NCI-H1436 treated with DMSO at 0.1 percent for 48 hours (cell line): ENCODE measurements around the gene MAP3K19.
"Not testable (repeated sequence)": the region's sequence is repeated elsewhere in the genome, so short reads cannot be mapped to it uniquely, and the experiment has no call there.

Experiments
- DNase-seq: peaks from one replicate; lab custom pipeline; 2025; lab: John Stamatoyannopoulos, UW

The MAP3K19 gene, protein sequence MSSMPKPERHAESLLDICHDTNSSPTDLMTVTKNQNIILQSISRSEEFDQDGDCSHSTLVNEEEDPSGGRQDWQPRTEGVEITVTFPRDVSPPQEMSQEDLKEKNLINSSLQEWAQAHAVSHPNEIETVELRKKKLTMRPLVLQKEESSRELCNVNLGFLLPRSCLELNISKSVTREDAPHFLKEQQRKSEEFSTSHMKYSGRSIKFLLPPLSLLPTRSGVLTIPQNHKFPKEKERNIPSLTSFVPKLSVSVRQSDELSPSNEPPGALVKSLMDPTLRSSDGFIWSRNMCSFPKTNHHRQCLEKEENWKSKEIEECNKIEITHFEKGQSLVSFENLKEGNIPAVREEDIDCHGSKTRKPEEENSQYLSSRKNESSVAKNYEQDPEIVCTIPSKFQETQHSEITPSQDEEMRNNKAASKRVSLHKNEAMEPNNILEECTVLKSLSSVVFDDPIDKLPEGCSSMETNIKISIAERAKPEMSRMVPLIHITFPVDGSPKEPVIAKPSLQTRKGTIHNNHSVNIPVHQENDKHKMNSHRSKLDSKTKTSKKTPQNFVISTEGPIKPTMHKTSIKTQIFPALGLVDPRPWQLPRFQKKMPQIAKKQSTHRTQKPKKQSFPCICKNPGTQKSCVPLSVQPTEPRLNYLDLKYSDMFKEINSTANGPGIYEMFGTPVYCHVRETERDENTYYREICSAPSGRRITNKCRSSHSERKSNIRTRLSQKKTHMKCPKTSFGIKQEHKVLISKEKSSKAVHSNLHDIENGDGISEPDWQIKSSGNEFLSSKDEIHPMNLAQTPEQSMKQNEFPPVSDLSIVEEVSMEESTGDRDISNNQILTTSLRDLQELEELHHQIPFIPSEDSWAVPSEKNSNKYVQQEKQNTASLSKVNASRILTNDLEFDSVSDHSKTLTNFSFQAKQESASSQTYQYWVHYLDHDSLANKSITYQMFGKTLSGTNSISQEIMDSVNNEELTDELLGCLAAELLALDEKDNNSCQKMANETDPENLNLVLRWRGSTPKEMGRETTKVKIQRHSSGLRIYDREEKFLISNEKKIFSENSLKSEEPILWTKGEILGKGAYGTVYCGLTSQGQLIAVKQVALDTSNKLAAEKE (N-terminal part only)

DNA sequence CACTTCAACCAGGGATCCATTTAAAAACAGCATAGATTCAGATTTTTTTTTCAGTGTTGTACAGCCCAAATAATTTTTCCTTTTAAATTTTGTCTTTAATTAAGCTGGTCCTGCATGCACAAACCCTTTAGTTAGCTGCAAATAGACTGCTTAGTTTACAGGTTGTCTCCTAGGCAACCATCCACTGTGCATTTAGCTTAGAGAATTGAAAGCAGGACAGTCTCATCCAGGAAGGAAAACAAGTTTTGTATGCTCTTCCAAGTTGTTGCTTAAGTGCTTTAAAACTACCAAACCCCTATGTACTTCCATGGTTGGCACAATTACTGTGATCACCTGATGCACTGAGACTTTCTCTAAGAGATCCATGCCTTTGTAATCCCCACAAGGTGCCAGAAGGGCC lies at the start of gene MAP3K19:
Gene MAP3K19, minus strand, starts transcription at position 148 of the 400 bp plus-strand sequence. CDS start 22,800 bp downstream, outside the sequence.
- DNase-seq: no peak

DNA sequence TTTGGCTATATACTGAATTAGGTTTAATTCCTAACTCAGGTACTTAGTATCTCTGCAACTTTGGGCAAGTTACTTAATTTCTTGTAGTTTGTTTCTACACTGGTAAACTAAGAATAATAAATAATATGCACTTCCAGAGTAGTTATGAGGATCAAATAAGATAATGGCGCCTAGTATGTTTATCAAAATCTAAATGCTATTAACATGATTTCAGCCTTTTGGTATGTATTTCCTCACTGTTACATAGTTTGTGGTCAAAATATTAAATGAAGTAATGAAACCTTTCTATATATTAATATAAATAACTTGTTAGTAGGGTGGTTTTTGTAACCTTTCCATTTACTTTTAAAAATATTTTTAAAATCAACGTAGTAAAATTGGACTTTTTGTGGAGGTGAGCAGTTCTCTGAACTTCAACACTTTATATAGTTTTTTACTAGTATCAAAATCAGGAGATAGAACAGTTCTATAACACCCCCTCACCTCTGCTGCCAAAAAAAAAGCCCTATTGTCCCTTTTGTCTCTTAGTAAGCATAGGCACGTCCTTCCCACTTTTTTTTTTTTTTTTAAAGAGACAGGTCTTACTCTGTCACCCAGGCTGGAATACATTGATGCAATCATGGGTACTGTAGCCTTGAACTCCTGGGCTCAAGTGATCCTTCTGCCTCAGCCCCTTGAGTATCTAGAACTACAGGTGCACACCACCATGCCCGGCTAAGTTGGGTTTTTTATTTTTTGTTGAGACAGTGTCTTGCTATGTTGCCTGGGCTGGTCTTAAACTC lies 49.6 kb upstream of the MAP3K19 start:
- no peak for DNase-seq

DNA sequence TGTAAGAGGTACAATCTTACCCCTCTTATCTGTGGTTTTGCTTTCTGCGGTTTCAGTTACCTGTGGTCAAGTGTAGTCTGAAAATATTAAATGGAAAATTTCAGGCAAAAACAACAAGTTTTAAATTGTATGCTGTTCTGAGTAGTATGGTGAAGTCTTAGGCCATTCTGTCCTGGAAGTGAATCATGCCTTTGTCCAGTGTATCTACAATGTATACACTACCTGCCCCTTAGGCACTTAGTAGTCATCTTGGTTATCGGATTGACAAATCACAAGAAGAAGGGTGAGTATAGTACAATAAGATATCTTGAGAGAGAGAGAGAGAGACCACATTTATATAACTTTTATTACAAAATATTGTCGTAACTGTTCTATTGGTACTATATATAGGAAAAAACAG lies 48.3 kb upstream of the MAP3K19 start:
- no peak for DNase-seq

DNA sequence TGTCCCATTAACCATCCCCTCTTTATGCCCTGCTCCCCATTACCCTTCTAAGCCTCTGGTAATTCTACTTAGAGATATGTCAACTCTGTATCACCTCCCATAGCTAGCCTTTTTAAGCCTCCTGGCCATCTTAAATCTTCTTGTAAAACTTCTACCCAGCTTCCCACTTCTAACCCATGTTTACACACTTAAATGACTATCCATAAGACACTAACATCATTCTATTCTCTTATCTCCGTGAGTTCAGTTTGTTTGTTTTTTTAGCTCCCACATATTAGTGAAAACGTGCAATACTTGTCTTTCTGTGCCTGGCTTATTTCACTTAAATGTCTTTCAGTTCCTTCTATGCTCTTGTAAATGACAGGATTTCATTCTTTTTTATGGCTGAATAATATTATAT lies 47.3 kb upstream of the MAP3K19 start:
- no peak for DNase-seq

DNA sequence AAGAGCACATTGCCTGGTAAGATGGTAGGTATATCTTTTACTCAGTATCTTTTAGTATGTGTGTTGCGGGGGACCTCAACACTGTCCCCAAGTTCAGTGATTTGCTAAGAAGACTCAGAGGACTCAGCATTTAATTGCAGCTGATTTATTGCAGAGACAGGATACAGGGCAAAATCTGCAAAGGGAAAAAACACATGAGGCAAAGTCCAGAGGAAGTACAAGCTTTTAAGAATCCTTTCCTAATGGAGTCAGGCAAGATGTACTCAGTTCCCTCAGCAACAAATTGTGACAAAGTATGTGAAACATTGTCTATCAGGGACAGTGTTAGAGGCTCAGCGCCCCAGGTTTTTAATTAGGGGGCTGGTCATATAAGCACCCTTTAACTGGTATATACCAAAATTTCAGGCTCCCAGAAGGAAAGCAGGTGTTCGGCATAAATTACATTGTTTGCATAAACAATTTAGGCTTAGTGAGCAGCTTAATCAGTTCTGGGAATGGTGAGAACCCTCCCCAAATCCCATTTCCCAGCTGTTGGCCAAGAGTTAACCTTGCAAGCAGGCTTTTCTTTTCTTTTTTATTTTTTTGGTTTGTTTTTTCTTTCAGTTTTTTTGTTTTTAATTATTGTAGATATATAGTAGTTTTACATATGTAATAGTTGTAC lies 46.6 kb upstream of the MAP3K19 start:
- no peak for DNase-seq

DNA sequence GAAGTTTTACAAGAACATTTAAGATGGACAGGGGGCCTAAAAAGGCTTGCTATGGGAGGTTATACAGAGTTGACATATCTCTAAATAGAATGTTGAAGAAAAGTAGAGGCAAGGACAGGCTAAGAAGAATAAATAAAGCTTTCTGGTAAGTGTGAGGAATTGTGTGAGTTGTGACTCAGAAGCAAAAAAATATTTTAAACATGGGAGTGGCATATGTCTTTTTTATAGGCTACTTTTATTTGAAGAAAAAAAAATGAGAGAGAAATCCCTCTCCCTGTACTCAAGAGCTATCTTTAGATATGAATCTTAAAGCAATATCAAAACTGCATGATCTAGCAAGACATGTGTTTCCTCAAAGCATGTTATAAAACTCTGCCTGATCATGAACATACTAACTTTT lies 45.9 kb upstream of the MAP3K19 start:
- DNase-seq: no peak

DNA sequence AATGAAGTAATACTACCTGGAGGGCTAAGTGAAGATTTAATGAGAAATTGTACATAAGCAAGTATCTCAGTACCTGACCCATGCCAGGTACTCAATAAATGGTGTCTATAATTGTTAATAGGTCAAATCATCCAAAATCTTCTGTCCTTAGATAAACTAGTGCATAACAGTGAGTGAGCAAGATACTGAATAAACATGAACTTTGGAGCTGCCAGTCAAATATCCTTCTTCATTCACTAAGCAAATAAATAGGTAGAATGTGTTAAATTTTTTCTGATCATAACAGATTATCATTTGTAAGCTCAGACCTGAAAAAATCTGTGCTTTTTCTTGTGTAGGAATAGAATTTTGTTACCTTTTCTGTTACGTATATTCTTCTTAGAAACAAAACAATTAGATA lies 44.4 kb upstream of the MAP3K19 start:
- no peak for DNase-seq

DNA sequence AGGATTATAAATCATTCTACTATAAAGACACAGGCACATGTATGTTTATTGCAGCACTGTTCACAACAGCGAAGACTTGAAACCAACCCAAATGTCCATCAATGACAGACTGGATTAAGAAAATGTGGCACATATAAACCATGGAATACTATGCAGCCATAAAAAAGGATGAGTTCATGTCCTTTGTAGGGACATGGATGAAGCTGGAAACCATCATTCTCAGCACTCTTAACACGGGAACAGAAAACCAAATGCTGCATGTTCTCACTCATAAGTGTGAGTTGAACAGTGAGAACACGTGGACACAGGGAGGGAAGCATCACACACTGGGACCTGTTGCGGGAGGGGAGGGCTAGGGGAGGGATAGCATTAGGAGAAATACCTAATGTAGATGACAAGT lies 42.4 kb upstream of the MAP3K19 start:
- not testable (repeated sequence) for DNase-seq

DNA sequence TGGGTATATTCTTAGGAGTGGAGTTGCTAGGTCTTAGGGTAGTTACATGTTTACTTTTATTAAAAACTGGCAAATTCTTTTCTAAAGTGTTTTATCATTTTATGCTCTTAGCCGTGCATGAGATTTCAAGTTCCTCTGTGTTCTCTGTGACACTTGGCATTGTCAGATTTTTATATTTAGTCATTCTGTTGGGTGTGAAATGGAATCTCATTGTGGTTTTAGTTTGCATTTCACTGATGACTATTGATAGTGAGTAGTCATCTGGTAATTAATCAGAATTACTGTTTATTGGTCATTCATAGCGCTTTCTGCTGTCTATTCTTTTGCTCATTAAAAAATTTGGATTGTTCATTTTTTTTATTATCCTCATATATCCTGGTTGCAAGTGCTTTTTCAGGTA lies 39.0 kb upstream of the MAP3K19 start:
- no peak for DNase-seq

DNA sequence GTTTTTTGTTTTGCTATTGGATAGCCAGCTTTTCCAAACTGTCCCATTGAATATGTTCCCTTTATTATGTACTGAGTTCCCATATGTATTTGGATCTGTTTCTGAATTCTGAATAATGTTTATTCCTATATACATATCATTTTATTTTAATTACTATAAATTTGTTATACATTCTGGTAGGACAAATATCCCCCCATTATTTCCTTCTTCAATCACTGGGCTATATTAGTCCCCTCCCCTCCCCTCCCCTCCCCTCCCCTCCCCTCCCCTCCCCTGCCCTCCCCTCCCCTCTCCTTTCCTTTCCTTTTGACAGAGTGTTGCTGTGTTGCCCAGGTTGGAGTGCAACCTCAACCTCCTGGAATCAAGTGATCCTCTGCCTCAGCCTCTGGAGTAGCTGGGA lies 31.2 kb upstream of the MAP3K19 start:
- no peak for DNase-seq

DNA sequence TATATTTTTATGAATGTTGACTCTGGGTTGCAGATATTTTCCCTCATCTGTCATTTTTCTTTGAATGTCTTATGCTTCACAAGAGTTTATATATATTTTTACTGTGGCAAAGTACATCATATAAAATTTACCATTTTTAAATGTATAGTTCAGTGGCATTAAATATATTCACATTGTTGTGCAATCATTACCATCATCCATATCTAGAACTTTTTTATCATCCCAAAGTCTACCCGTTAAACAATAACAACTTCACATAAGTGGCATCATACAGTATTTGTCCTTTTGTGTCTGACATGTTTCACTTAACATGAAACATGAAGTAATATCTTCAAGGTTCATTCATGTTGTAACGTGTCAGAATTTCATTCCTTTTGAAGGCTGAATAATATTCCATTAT lies 29.3 kb upstream of the MAP3K19 start:
- DNase-seq: no peak

DNA sequence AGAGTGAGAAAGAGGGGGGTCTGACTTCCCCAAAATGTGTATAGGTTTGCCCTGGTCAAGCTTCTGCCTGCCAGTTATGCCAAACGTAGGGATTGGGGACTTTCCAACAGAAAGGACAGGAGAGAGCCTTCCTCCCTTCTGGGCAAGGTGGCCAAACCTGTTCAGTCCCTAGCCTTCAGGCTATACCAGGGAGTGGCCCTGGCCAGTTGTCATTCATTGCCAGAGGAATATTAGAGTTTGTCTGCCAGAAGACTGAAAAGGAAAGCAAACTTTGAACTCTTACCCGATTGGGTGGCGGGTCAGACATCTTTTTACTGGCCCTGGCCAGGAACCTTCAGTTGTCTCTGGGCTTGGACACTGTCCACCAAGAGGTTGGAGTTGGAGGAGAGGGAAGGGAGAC lies 27.0 kb upstream of the MAP3K19 start:
- DNase-seq: no peak

DNA sequence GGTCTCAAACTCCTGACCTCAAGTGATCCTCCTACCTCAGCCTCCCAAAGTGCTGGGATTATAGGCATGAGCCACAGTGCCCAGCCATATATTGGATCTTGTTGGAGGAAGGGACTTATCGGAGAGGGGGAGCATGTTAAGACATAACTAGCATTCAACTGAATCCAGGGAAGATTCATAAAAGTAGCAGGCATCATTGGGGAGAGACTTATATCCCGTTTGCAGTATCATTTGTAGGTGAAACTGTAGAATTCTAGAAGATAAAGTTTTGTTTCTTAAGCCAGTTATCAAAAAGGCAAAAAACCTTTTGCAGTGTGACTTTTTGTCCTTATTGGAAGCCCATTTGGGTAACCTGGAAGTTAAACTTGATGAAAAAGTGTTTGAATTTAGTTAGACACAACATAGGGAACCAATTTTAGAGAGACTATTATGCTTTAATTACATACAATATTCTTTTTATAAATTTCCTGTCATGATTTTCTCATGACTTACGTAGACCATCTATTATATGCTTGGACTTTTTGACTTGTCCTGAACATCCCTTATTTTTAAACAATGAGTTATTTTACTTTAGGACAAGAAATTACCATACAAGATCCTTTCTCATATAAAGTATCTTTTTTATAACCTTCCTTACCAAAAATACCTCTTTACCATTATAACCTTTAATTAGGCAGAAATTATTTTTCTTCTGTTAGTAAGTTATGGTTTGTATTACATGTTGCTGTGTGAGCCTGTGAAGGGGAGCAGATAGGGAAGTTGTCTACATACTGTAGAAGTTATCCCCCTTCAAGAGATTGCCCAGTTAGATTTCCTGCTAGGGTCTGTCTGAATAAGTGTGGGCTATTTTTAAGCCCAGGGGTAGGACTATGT lies 25.1 kb upstream of the MAP3K19 start:
- no peak for DNase-seq

DNA sequence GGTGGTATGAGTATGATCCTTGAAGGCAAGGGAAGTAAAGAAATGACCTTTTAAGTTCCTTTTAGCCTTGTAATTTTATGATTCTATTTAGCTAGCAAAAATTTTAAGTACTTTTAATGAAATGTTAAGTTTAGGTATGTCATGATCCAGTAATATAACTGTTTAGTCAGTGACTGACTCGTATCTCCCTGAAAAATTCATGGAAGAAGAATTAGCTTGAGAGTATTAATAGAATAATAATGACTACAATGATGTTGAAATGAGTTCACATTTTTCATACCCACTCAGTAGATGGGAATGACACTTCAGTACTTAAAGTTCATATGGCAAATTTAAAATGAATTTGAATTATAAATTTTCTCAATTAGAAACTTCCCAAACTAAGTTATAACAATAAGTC lies 19.5 kb upstream of the MAP3K19 start:
- DNase-seq: no peak

DNA sequence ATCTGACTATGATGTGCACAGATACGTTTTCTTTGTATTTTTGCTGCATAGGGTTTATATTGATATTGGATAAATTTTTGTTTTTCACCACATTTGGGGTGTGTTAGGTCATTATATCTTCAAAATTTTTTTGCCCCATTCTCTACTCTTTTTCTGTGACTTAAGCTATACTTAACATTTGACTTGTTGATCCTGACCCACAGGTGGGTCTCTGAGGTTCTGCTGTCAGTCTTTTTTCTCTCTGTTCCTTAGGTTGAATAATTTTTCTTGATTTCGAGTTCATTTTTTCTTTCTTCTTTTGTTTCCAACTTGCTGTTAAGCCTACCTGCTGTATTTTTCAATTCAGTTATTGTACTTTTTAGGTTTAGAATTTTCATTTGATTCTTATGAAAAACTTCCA lies 16.9 kb upstream of the MAP3K19 start:
- no peak for DNase-seq

DNA sequence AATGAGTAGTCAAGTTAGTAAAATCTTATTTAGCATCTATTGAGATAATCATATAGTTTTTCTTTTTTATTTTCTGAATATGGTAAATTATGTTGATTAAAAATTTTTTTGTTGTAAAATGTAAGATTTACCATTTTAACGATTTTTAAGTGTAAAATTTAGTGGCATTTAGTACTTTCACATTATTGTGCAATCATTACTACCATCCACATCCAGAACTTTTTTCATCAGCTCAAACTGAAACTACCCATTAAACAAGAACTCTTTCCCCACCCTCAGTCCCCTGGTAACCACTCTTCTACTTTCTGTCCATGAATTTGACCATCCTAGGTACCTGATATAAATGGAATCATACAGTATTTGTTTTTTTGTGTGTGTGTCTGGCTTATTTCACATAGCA lies 16.0 kb upstream of the MAP3K19 start:
- no peak for DNase-seq

DNA sequence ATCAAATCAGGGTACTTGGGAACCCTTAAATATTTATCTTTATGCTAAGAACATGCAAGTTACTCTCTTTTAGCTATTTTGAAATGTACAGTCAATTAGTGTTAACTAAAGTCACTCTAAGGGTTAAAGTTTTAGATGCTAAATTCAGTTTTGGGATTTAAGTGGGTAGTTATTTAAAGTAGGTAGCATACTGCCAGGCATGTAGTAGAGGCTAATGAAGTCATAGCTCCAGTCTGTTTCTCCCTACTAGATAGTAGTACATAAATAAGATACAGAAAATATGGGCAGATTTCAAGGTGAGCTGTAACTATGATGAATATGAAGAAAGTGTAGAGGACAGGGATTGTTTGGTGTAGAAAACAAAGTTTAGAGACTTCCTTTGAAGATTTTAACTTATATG lies 12.3 kb upstream of the MAP3K19 start:
- DNase-seq: no peak

DNA sequence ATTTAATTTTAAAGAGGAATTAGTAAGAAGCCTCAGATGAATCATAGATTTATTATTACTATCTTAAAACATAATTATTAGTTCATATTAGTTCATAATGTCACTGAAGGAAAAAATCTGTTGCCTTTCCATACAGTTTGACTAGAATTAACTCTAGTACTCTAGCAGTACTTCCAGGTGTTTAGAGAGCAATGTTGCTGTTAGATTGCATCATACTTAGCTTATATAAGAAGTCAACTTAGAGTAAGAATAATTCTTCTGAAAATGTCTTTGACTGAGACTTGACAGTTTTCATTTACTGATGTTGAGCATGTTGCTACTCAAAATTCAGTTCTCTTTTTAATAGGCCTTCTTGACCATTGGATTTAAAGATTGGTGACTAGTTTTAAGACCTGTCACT lies 9.5 kb upstream of the MAP3K19 start:
- DNase-seq: no peak

DNA sequence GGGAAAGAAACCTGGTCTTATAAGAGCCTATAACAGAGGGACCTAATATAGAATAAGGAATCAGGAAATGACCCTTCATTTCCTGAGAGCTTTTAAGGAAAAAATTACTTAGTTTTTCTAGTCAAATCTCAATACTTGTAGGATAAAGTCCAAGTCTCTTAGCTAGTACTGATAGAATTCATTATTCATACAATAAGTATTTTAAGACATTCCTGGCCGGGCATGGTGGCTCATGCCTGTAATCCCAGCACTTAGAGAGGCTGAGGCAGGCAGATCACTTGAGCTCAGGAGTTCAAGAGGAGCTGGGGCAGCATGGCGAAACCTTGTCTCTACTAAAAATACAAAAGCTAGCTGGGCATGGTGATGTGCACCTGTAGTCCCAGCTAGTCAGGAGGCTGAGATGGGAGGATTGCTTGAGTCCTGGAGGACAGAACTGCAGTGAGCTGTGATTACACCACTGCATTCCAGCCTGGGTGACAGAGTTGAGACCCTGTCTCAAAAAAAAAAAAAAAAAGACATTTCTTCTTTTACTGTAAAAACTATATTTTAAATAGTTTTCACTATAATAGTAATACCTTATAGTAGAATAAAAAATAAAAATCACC lies 8.0 kb upstream of the MAP3K19 start:
- DNase-seq: no peak

DNA sequence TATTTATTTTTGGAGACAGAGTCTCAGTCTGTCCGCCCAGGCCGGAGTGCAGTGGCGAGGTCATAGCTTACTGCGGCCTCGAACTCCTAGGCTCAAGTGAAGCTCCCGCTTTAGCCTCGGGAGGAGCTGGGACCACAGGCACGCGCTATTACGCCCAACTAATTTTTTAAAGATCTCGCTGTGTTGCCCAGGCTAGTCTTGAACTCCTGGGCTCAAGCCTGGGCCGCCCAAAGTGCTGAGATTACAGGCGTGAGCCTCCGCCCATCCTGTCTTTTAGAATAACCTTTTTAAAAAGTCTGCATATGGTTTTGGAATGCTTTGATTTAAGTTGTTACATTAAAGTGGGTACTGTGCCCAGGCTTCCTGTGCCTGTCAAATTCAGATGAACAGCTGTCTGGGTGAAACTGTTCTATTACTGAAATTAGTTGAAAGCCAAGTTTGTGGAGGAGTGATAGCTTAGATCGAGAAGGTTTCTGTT lies 5.8 kb upstream of the MAP3K19 start:
- no peak for DNase-seq
